Nephron (organoid): Measurements from ENCODE around the gene AAMP.

Experiments used
- H3K27ac Mint-ChIP-seq, 3 experiments: 2 replicates each; pipeline ENCODE4 v1.8.0; 2020; ENCODE audit warnings: mixed read lengths in 3 of 3, mild to moderate bottlenecking in 2 of 3, moderate library complexity in 1 of 3
- H3K27me3 Mint-ChIP-seq: 2 replicates; pipeline ENCODE4 v1.8.0; 2021; ENCODE audit warnings: low read depth, mild to moderate bottlenecking, moderate library complexity, mixed read lengths
- H3K36me3 Mint-ChIP-seq: 2 replicates; pipeline ENCODE4 v1.8.0; 2020; ENCODE audit warnings: low read depth, mixed read lengths
- H3K4me1 Mint-ChIP-seq: 2 replicates; pipeline ENCODE4 v1.8.0; 2020; ENCODE audit warnings: mixed read lengths
- H3K4me3 Mint-ChIP-seq, 3 experiments: 2 replicates each; pipeline ENCODE4 v1.8.0; 2020; ENCODE audit warnings: mild to moderate bottlenecking in 3 of 3, mixed read lengths in 3 of 3, moderate library complexity in 2 of 3
- H3K9me3 Mint-ChIP-seq: 2 replicates; pipeline ENCODE4 v1.8.0; 2020; ENCODE audit warnings: mixed read lengths
- TF ChIP-seq, protein P1 (sequence below), 3 experiments: fragments of 200-600 bp; sonication (generic); IDR thresholded peaks; one replicate each; pipeline ENCODE4 v1.5.0; 2021; ENCODE audit warnings: antibody characterized with exemption in 3 of 3; ENCODE audit not compliant: unreplicated experiment in 3 of 3

The AAMP gene

DNA sequence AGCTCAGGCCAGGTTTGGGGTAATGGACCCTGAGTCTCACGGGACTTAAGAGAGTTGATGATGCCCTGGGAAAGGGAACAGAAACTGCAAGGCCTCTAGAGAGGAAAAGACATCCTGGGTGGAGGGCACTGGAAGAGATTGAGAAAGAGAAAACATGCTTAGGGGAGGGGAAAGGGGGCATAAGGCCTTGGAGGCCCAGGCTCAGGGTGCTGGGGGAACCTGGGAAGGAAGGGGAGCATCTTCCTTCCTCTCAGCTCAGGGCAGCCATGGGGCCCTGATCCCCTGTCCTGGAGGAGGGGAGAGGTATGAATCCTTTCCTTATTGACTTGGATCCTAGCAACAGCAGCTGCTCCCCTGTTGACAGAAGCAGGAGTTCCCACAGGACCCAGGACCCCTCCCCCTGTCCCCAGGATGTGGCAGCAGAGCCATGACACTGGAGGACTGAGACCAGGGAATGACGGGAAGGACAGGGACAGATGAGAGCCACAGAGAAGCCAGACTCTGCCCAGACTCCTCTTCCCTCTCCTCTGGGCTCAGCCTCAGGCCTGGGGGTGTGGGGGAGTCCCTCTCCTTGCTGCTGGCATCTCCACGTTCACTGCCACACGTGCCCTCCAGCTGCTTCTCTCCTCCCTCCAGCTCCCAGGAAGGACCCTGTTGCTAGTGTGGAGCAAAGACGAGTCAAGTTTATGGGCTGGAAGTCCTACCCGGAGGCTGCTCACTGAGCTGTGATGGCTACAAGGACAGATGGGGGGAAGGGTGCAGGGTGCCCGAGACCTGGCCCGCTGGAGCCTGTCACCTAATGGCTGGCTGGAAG lies 8.3 kb downstream of the AAMP start:
- H3K9me3 Mint-ChIP-seq = no peaks in the 10 kb centered on the region
- H3K4me1 Mint-ChIP-seq = peaks cover 35% of the 10 kb centered on the region
- peak overlapping the region; percentile 32 to 88 (median 75) for H3K27ac Mint-ChIP-seq
- H3K36me3 Mint-ChIP-seq = peaks cover 15% of the 10 kb centered on the region
- TF ChIP-seq, protein P1, sequence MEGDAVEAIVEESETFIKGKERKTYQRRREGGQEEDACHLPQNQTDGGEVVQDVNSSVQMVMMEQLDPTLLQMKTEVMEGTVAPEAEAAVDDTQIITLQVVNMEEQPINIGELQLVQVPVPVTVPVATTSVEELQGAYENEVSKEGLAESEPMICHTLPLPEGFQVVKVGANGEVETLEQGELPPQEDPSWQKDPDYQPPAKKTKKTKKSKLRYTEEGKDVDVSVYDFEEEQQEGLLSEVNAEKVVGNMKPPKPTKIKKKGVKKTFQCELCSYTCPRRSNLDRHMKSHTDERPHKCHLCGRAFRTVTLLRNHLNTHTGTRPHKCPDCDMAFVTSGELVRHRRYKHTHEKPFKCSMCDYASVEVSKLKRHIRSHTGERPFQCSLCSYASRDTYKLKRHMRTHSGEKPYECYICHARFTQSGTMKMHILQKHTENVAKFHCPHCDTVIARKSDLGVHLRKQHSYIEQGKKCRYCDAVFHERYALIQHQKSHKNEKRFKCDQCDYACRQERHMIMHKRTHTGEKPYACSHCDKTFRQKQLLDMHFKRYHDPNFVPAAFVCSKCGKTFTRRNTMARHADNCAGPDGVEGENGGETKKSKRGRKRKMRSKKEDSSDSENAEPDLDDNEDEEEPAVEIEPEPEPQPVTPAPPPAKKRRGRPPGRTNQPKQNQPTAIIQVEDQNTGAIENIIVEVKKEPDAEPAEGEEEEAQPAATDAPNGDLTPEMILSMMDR (IDR thresholded peaks at IDR 0.05; ENCODE audit: unreplicated experiment in 3 of 3) = no peak
- peak overlapping the region in 1 of 3 experiments; percentile 37 for H3K4me3 Mint-ChIP-seq
- H3K27me3 Mint-ChIP-seq = no peaks in the 10 kb centered on the region

DNA sequence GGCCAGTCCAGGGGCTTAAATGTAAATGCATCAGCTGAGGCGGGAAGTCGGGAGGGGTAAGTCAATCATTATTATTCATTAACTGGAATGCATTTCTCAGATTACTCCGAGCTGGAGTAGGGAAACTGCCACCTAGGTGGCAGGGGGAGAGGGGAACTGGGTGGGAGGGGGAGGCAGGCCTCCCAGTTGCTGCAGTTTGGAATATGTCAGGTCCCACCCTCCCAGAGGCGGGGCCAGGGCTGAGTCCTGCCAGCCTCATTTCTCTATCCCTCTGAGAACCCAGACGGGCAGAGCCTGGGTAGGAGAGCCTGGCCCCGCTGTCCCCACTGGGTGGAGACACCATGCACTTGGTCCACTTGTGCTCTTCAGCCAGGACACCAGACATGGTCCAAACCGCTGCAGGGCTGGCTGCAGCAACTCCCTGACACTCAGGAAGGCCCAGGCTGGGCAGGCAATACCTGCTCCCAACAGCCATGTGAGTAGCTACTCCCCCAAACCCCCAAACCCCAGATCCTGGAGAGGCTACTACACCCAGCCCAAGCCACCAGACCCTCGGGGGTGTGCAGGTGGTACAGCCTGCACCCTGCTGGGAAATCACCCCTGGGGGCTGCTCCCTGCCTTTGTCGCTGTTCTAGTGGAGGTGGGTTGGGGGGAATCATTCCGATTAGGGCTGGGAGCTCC lies 9.1 kb downstream of the AAMP start, which contains the start of gene GPBAR1:
Gene GPBAR1, plus strand, starts transcription at position 274 of the 681 bp plus-strand sequence. CDS start 1,710 bp downstream, outside the sequence.
- Mint-ChIP-seq H3K4me1 (peaks cover 35% of the 10 kb centered on the region), H3K4me3 (peak within 1 kb of the TSS; percentile 28 to 50 (median 50)), H3K9me3 (no peaks in the 10 kb centered on the region), H3K27ac (peak within 1 kb of the TSS; percentile 88 to 95 (median 88)), H3K36me3 (peaks cover 15% of the 10 kb centered on the region), H3K27me3 (no peaks in the 10 kb centered on the region)
- TF ChIP-seq, protein P1 (IDR thresholded peaks at IDR 0.05; ENCODE audit: unreplicated experiment in 3 of 3) = no peak

DNA sequence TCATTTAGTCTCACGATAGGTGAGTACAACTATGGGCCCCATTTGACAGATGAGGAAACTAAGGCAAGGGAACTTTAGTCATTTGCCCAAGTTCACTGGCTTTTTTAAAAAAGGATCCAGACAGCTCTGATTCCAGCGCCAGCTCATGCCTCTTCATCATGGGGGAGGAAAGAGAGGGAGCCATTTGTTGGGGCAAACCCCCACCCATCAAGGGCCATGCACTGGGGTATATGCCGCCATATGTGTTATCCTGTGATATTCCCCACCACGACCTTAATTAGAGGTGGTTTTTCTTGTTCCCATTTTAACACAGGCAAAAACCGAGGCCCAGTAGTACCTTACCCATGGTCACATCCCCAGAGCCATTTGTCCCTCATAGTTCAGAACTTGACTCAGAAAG lies 9.8 kb downstream of the AAMP start:
- TF ChIP-seq, protein P1 (IDR thresholded peaks at IDR 0.05; ENCODE audit: unreplicated experiment in 3 of 3) = no peak
- H3K36me3 Mint-ChIP-seq = peaks cover 15% of the 10 kb centered on the region
- no peaks in the 10 kb centered on the region for H3K9me3 Mint-ChIP-seq
- no peak overlapping the region for H3K4me3 Mint-ChIP-seq
- peak overlapping the region; percentile 88 to 95 (median 88) for H3K27ac Mint-ChIP-seq
- H3K4me1 Mint-ChIP-seq = peaks cover 35% of the 10 kb centered on the region
- H3K27me3 Mint-ChIP-seq = no peaks in the 10 kb centered on the region

DNA sequence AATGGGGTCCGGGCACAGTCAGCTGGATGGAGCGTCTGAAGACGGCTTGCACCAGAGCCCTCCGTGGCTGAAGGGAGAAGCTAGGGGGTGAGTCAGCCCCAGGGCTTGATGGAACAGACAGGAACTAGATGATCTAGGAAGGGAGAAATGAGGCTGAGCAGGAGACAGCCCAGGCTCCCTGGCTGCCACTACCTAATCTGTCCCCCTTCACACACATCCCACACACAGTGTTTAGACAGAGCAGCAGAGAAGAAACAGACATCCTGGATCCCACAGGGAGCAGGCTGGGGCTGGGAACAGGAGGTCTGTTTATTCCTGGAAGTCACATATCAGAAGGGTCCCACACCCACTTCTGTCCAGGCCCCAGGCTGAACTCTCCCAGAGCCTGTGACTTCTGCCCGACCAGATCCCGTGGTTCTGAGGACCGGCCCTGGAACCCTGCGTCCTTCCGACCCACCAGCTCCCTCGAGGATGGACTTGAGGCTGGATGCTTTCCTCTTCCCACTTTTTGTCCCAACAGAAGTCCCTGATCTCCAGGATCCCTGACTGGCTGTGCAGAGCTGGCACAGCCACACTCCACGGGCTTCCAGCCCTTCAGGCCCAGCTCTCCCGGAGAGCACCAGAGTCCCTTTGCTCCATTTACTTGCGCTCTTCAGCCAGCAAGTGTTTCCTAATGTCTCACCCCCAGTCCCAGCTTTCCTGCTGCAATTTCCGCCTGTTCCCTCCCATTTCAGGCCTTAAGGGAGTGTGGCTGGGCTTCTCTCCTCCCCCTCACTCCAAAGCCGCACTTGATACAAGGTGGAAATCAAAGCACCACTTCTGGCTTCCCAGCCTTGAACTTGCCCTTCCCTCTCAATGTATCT lies 10.6 kb downstream of the AAMP start:
- peak overlapping the region; percentile 88 to 95 (median 88) for H3K27ac Mint-ChIP-seq
- peaks cover 35% of the 10 kb centered on the region for H3K4me1 Mint-ChIP-seq
- peaks cover 20% of the 10 kb centered on the region for H3K36me3 Mint-ChIP-seq
- H3K9me3 Mint-ChIP-seq = no peaks in the 10 kb centered on the region
- no peaks in the 10 kb centered on the region for H3K27me3 Mint-ChIP-seq
- TF ChIP-seq, protein P1 (IDR thresholded peaks at IDR 0.05; ENCODE audit: unreplicated experiment in 3 of 3) = no peak
- H3K4me3 Mint-ChIP-seq = peak overlapping the region in 2 of 3 experiments; percentile 35 to 50

DNA sequence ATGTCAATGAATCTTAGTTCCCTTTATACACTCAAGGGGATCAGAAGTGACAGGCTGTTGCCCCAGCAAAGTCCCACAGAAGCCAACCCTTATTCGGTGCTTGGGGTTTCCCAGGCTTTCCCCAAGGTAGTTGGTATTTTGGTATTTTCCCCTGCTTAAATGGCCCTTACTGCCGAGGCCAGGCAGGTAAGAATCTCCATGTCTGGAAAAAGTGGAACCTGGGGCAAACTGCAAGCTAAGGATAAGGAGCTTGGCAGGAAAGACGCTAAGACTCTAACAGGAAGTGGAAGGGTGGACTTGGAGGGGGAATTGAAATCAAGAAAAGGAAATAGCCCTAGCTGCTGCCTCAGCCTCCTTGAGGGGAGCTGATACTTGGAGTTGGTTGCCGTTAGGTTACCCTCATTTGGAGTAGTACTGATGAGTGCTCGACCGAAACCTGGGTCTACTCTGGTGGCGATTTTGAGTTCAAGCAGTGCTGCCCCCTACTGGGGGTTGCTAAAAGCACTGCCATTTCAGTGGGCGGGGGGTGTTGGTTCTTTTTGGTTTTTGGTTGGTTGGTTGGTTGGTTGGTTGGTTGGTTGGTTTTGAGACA lies 12.5 kb downstream of the AAMP start:
- Mint-ChIP-seq H3K27ac (peak overlapping the region; percentile 38 to 80 (median 54)), H3K9me3 (no peaks in the 10 kb centered on the region), H3K4me1 (peaks cover 37% of the 10 kb centered on the region), H3K36me3 (peaks cover 30% of the 10 kb centered on the region), H3K27me3 (no peaks in the 10 kb centered on the region), H3K4me3 (no peak overlapping the region)
- TF ChIP-seq, protein P1 (IDR thresholded peaks at IDR 0.05; ENCODE audit: unreplicated experiment in 3 of 3) = peak; percentile 22 to 38 (median 24)
